ENCODE measurements around the gene DCHS1.

- TF ChIP-seq CTBP1 (IDR thresholded peaks at IDR 0.05; ENCODE audit: borderline replicate concordance) (no peak), SP1 (IDR thresholded peaks at IDR 0.05) (no peak), SUZ12 (IDR thresholded peaks at IDR 0.05) (no peak), ELF4 (IDR thresholded peaks at IDR 0.05) (no peak), LEF1 (IDR thresholded peaks at IDR 0.05; ENCODE audit: borderline replicate concordance) (no peak), FOXM1 (IDR thresholded peaks at IDR 0.05; ENCODE audit: borderline replicate concordance) (no peak), NFRKB (IDR thresholded peaks at IDR 0.05) (no peak), FOXA1 (IDR thresholded peaks at IDR 0.05) (no peak), ZNF384 (IDR thresholded peaks at IDR 0.05) (no peak), TARDBP (IDR thresholded peaks at IDR 0.05) (no peak), BHLHE40 (IDR thresholded peaks at IDR 0.05; ENCODE audit: borderline replicate concordance) (no peak), FOXK2 (IDR thresholded peaks at IDR 0.05) (no peak), ARNT (IDR thresholded peaks at IDR 0.05) (no peak)
Observed at GRCh38 chr11:6621711-6622211, 33.8 kb downstream of the DCHS1 start.
